ENCODE measurements around the gene ZNF48.
A peak's percentile ranks its signal among the peaks of the same experiment; 100 is the strongest.

ZNF48 gene

DNA sequence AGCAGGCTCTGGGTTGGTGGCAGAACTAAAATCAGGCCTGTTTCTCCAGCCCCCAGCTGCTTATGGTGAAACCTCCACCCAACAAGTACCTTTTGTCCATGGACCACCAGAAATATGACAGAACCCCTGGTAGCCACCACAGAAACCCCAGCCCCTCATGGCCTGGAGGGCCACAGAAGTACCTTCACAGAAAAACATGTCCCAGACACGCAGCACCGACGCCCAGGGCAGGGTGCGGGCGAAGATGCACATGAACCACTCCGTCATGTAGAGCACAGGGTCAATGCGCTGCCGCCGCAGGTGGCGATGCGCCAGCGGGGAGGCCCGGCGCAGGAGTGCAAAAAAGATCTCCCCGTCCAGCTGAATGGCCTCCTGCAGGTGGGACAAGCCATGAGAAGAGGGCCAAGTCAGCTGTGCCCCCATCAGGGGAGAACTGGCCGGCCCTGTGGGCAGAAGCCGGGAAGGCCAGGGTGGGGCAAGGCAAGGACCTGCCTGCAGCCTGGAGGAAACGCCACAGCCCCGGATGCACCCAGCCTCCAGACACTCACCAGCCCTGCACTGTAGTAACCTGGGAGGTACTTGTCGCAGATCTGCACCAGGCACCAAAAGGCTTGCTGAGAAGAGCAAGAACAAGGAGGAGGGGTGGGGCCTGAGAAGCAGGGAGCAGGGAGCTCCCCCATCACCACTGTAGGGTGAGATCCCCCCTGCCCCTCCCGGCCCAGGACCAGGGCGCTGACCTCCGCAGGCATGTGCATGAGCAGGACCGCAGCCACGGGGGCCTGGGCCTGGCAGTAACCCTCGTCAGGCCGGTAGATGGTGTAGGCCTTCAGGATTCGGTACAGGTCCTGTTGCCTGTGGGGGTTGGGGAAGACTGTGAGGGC is 36.0 kb upstream of the ZNF48 start:
- no peak for DNase-seq (ENCODE audit: low spot score)

DNA sequence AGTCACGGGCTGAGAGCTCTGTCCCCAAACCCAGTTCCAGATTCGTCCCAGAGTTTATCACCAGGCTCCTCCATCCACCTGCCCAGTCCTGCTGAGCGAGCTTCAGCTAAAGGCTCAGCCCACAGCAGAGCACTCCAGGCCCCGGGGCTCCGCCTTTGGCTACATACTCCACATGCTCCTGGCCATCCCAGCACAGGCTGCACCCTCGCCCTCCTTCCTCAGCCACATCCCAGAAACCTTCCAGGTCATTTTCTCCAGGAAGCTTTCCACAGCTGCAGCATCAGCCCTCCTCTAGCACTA is 35.4 kb upstream of the ZNF48 start:
- no peak for DNase-seq (ENCODE audit: low spot score)

DNA sequence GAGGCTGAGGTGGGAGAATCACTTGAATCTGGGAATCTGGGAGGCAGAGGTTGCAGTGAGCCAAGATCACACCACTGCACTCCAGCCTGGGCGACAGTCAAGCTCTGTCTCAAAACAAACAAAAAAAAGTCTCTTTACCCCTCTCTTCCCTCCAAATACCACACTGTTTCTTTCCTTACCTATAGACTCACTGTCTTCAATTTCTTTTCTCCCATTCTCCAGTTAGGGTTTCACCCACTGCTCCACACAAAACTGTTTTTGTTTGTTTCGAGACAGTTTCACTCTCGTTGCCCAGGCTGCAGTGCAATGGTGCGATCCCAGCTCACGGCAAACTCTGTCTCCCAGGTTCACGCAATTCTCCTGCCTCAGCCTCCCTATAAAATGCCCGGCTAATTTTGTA is 34.0 kb upstream of the ZNF48 start:
- DNase-seq (ENCODE audit: low spot score), result no peak

DNA sequence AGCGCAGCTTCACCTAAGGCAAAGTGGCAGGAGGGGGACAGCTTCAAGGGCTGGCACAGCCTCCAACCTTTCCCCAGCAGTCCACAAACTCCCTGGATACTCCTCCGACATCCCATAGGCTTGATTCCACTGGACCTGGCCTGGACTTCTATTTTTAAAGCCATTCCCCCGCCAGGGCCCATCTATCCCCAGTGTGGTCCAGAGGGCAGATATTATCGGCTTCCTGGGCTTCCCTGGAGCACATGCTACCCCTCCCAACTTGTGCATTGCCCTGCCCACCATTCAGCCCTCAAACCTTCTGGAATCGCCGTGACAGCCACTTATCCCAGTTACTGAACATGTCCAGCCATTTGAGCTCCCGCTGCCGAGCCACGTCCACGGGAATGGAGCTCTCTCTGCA is 30.0 kb upstream of the ZNF48 start:
- DNase-seq (ENCODE audit: low spot score), result no peak

DNA sequence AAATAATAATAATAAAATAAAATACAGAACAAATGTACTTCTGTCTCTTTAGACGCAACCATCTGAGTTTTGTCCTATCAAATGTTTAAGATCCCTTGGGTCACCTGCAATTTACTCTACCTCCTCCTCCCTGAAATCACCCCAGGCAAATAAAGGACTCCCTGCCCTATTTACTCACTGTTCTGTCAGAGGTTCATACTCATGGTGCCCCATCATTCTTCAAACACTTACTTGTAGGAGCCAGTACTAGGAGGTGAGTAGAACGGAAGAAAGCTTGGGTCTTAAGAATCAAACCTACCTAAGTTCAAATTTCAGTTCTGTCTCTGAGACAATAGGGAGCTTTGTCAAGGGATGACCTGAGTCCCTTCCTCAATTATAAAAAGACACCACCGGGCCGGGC is 28.7 kb upstream of the ZNF48 start:
- DNase-seq (ENCODE audit: low spot score), result no peak

DNA sequence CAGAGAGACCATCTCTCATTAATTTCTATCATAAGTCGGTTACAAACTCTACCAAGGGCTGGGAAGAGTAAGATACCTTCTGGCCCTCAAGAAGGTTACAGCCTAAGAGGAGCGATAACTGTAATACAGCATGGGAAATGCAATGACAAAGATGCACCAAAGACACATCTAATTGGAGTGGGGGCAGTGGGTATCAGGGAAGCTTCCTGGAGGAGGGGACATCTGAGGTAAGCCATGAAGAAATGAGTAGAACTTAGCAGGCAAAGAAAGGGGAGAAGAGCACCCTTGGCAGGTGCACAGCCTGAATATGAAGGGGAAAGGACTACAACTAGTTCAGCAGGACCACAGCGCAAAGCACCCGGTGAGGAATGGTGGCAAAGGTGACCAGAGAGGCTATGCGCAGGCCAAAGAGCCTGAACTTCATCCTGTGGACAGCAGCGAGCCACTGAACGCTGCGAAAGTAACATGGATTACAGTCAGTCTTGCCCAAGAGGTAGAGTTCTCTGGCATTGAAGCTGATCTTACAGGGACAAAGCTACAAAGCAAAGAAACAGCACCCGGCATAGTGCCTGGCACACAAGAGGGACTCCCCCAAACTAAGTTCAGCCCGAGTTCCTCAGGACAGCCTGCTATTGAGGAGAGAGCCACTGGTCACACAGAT is 27.7 kb upstream of the ZNF48 start:
- no peak for DNase-seq (ENCODE audit: low spot score)

DNA sequence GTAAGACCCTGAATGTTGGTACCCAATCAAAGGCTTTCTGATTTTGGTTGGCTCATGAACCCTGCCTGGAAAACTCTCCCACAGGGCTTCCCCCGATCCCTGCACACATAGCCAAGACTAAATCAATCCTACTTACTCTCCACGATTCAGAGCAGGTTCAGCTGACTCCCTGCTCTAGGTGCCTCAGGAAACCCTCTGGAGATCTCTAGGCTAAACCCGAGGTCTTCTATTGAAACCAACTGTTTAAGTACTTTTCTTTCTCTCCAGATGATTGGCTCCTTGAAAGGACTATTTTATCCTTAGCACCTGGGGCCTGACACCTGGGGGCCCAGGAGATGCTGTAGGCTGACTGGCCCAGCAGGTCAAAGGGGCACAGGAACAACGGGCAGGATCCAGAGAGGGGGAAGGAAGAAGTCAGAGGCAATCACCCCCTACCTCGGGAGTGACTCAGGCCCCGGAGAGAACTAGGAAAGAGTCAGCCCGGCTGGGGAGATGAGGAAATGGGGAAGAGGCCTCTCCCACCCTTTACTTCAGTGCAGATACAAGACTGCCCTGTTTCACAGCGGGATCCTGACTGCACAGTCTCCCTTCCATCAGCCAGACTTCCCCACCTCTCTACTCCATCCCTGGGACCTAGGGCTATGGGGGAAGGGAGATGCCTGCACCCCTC is 27.0 kb upstream of the ZNF48 start:
- DNase-seq (ENCODE audit: low spot score), result no peak

DNA sequence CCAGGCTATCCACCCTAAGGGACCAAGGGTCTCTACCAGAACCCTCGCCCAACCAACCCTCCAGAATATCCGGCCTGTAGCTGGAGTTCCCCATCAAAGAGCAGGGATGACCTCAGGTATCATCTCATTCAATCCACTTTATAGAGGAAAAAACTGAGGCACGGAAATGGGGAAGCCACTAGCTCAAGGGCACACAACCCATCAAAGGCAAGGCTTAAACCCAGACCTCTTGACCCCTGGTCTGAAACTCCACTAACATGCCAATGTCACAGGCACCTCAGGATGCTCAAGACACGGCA is 26.5 kb upstream of the ZNF48 start:
- DNase-seq (ENCODE audit: low spot score), result no peak

DNA sequence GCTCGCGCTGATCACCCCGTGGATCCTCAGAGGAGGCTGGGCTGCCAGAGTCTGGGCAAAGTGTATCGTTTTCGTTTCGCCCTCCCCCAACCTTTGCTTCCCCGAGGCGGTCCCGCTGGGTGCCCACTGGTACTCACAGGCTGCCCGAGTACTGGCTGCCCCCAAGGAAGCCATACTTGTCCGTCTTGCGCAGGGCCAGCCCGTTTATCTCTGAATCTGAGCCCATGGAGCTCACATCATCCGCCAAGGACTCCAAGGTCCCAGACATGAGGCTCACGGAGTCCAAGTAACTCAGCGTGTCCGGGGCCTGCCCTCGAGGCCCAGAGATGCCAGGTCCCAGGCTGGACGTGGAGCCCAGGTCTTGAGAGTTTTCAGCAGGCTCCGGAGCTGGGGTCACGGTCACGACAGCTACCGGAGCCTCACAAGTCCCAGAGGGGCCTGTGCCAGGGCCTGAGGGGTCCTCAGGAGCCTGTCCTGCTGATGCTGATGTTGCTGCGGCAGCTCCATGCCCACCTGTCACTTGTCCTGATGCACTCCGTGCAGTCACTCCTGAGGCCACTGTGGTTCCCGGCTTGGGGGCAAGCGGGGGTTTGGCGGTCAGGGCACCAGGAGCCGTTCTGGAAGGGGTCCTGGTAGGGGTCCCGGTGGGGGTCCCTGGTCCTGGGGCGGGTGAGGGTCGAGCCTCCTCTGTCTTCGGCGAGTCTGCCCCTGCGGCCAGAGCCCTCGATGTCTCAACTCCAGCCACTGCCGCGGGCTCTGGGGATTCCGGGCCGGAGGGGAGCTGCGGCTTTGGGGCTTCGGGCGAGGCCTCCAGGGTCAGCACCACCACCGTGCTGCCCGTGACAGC is 25.9 kb upstream of the ZNF48 start:
- no peak for DNase-seq (ENCODE audit: low spot score)

DNA sequence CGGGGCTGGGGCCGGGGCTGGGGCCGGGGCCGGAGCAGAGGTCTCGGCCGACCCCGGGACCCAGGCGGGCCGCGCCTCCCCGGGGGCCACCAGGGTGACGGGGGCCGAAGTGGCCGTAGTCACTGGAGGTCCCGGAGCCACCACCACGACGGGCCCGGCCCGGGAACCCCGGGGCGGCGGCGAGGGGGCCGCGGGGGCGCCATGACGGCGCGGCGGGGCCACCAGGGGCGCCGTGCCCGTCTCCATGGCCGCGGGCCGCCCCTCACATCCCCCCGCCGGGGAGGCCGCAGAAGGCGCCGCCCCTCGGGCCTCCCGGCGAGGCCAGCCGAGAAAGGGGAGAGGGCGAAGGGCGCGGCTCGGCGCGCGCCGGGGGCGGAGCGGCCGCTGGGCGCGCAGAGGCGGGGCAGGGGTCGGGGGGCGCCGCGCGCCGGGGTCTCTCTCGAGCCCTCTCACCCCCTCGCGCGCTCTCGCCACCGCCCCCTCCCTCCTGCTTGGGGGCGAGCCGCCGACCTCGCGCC is 25.2 kb upstream of the ZNF48 start:
- no peak for DNase-seq (ENCODE audit: low spot score)

DNA sequence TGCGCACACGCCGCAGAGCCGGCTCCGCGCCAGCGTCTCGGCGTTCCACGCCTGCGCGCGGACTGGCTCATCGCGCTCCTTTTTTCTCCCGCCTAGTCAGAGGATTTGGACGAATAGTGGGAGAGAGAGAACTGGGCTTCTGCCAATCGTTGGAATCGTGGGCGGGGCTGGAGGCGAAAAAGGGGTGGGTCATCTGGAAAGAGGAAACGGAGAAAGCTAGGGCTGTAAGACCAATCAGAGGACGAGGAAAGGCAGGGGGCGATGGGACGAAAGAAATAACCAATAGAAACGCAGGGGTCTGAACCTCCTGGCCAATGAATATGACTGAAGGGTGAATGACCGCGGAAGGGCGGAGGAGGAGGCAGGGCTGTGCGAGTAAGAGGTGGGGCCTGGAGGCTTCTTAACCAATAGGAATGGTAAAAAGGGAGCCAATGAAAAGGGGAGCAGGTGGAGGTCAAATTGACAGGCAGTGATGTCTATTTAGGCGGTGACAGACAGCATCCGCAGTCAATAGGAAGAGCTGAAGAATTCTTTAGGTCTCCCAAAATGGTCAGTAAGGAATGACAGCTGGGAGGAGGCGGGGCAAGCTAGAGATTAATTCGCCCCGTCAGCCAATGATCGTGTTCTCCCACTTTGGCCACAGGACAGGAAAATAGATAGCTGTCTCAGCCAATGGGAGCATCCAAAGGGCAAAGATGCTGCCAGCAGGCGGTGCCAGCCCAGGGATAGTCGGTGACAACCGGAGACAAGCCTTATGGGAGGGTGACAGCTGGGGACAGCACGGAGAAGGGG is 24.6 kb upstream of the ZNF48 start, which contains the start of gene TBC1D10B:
TSS of gene TBC1D10B (minus strand) at position 39 of the 792 bp plus-strand sequence. CDS start 311 bp downstream, outside the sequence.
- peak; percentile 100 for DNase-seq (ENCODE audit: low spot score)

DNA sequence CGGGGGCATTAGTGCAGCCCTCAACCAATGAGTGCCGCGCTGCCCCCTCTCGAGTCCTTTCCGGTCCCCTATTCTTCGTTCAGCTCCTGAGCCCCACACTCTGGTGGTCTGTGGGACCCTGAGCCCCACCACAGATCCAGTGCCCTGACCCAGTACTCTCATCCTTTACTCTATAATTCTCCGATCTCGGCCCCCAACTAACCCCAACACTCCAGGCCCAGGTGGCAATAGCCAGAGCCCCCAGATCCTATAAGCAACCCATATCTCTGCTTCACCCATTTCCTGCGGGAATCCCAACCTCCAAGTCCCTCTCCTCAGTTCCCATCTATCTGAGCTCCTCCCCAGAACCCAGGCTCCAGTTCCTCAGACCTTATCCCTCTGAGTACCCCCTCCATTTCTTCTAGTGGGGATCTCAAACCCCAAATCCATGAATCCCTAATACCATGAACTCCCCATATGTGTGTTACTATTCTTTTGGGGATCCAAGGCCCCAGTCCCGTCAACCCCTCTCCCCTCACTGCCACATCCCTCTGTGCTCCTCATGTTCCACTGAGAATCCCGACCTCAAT is 23.9 kb upstream of the ZNF48 start:
- no peak for DNase-seq (ENCODE audit: low spot score)

DNA sequence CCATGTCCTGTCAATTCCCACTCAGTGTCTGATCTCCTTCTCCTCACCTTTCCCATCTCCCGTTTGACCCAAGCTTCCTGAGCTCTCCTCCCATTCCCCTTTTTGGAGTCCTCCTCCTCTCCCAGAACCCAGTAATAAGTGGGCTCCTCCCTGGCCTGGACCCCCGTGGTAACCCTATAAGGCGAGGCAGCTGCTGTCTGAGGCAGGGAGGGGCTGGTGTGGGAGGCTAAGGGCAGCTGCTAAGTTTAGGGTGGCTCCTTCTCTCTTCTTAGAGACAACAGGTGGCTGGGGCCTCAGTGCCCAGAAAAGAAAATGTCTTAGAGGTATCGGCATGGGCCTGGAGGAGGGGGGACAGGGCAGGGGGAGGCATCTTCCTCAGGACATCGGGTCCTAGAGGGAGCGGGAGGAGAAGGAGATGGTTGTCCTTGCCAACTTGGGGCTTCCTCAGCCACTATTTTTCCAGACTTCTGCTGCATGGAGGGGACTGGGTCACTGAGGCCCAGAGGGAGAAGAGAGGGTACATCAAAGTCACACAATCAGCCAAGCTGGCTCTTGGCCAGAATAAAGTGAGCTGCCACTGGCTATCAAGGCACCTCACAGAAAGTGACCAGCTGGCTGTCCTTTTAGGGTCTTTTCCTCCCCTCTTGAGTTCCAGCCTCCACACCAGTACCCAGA is 23.0 kb upstream of the ZNF48 start:
- no peak for DNase-seq (ENCODE audit: low spot score)

DNA sequence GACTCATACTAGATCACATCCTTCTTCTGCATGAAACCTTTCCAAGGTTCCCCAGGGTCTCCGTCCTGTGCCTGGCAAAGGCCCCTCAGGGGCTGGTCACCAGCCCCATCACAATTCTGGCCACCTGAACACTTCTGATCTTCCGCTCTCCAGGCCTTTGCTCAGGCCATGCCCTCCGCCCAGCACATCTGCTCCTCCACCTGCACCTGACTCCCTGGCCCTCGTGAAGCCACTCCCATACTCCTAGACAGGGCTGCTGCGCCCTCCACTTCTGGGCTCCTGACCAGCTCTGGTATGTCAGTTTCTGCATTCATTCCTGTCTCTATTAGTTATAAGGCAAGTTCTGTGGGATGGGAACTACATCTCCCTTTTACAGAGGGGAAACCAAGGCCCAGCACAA is 22.5 kb upstream of the ZNF48 start:
- DNase-seq (ENCODE audit: low spot score), result no peak

DNA sequence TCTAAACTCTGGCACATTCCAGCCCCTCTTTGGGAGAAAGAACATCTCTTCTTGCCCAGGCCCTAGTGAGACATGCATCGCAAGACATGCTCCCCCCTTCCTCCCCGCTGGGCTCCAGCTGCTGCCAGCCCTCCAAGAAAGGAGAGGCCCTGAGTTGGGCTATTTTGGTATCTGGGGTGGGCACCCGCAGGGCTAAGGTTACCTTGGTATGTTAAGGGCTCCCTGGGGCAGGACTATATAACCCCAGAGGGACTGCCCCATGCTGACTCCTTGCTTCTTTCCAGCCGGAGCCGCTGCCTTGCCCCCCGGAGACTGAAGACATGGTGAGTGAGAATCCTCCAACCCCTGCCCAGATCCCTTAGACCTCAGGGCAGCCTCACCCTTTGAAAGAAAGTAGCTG is 20.7 kb upstream of the ZNF48 start, which contains the start of gene MYL11:
TSS of gene MYL11 (plus strand) at position 265 of the 400 bp plus-strand sequence. CDS start at position 321, 56 bp downstream.
- no peak for DNase-seq (ENCODE audit: low spot score)

DNA sequence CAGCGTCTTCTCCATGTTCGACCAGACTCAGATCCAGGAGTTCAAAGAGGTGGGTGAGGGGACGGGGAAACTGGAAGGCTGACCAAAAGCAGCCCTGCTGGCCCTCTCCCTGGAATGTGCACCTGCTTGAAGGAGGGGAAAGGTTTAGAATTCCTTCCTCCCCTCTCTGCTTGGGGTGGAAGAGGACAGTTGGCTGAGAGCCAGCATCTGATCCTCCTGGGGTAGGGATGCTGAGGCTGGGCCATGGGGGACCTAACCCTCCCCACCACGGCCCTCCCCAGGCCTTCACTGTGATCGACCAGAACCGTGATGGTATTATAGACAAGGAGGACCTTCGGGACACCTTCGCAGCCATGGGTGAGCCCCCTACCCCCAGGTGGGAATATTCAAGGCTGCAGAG is 19.4 kb upstream of the ZNF48 start:
- DNase-seq (ENCODE audit: low spot score), result no peak

DNA sequence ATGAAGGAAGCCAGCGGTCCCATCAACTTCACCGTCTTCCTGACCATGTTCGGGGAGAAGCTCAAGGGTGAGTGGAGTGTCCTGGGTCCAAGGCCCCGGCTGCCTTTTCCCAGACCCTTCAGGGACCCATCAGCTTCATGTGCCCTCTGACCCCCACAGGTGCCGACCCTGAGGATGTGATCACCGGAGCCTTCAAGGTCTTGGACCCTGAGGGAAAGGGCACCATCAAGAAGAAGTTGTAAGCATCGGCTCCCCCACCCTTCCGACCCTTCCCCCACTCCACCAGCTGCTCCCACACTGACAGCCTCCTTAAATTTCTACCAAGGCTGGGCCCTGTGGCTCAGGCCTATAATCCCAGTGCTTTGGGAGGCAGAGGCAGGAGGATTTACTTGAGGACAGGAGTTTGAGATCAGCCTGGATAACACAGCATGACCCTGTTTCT is 18.7 kb upstream of the ZNF48 start:
- no peak for DNase-seq (ENCODE audit: low spot score)

DNA sequence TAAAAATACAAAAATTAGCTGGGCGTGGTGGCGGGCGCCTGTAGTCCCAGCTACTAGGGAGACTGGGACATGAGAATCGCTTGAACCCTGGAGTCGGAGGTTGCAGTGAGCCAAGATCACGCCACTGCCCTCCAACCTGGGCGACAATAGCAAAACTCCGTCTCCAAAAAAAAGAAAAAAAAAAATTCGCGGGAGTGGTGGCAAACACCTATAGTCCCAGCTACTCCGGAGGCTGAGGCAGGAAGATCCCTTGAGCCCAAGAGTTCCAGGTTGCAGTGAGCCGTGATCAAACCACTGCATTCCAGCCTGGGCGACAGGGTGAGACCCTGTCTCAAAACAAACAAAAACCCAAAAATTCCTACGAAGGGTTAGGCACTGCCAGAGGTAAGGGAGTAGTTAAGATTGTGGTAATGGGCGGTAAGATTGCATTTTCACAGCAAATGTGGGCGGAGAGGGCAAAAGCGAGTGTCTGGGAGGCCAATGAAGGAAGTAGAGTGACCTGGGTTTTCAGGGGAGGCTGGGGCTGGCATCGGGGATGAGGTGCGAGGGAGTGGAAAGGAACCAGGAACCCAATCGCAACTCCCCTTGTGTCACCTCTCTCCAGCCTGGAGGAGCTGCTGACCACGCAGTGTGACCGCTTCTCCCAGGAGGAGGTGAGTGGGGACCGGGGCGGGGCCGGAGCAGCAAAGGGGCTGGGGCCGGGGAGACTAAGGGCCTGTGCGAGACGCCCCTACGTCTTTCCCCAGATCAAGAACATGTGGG is 18.0 kb upstream of the ZNF48 start:
- DNase-seq (ENCODE audit: low spot score), result no peak

DNA sequence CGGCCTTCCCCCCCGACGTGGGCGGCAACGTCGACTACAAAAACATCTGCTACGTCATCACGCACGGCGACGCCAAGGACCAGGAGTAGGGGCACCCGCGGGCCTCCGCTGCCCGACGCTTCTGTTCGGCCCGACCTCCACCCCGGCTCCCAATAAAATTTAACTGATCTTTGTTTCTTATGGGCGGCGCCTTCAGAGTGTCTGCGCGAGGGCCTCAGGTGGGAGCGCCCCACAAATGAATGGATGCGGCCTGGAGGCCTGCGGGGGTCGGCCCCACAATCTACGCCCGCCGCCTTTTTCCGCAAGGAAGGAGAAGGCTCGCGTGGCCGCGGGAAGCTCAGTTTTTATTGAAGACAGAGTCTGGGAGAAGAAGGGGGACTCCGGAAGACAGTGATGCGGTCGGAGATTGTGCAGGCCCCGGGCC is 17.4 kb upstream of the ZNF48 start:
- peak; percentile 92 for DNase-seq (ENCODE audit: low spot score)
